H9 (cell line): ENCODE measurements around the gene KIAA1586. TPM values are rescaled to one million over a fixed set of nuclear protein-coding genes. Genes with fewer than 3 reads are reported as not detected.

Experiments
- DNase-seq: peaks from one replicate; pipeline ENCODE4 v3.0.0-alpha.2; 2017
- H2AFZ ChIP-seq: one replicate; pipeline ENCODE4 v1.6.1; 2013; ENCODE audit warnings: mild to moderate bottlenecking, low read length, control low read depth, moderate library complexity
- H2AK5ac ChIP-seq: 2 replicates; pipeline ENCODE4 v1.6.1; 2013; ENCODE audit warnings: low read length, control low read depth, mixed read lengths; ENCODE audit not compliant: insufficient read length
- H2BK120ac ChIP-seq: one replicate; pipeline ENCODE4 v1.6.1; 2013; ENCODE audit warnings: low read depth, mild to moderate bottlenecking, low read length, control low read depth, inconsistent platforms; ENCODE audit not compliant: poor library complexity, severe bottlenecking
- H2BK12ac ChIP-seq: 2 replicates; pipeline ENCODE4 v1.6.1; 2013; ENCODE audit warnings: low read length, control low read depth, mixed read lengths, low read depth; ENCODE audit not compliant: insufficient read length
- H2BK15ac ChIP-seq: 2 replicates; pipeline ENCODE4 v1.6.1; 2013; ENCODE audit warnings: low read depth, low read length, control low read depth
- H2BK20ac ChIP-seq: one replicate; pipeline ENCODE4 v1.6.1; 2013; ENCODE audit warnings: low read depth, mild to moderate bottlenecking, low read length, control low read depth, inconsistent platforms; ENCODE audit not compliant: poor library complexity, severe bottlenecking
- H2BK5ac ChIP-seq: 2 replicates; pipeline ENCODE4 v1.6.1; 2013; ENCODE audit warnings: low read length, control low read depth, mixed read lengths; ENCODE audit not compliant: insufficient read length
- H3K14ac ChIP-seq: 2 replicates; pipeline ENCODE4 v1.6.1; 2013; ENCODE audit warnings: low read length, control low read depth; ENCODE audit not compliant: insufficient read depth
- H3K18ac ChIP-seq: 2 replicates; pipeline ENCODE4 v1.6.1; 2013; ENCODE audit warnings: low read depth, mild to moderate bottlenecking, mixed read lengths, low read length, control low read depth; ENCODE audit not compliant: insufficient read length
- H3K23ac ChIP-seq: 2 replicates; pipeline ENCODE4 v1.6.1; 2013; ENCODE audit warnings: low read length, control low read depth, mixed read lengths, low read depth; ENCODE audit not compliant: insufficient read length
- H3K23me2 ChIP-seq: 2 replicates; pipeline ENCODE4 v1.6.1; 2013; ENCODE audit warnings: low read depth, mild to moderate bottlenecking, mixed read lengths, low read length, control low read depth; ENCODE audit not compliant: insufficient read length, poor library complexity, severe bottlenecking
- H3K27ac ChIP-seq: 2 replicates; pipeline ENCODE4 v1.5.1; 2013; ENCODE audit warnings: low read length, control low read depth, mixed read lengths, low read depth; ENCODE audit not compliant: insufficient read length
- H3K27me3 ChIP-seq: 2 replicates; pipeline ENCODE4 v1.6.1; 2013; ENCODE audit warnings: low read length, control low read depth, inconsistent platforms; ENCODE audit not compliant: insufficient read depth
- H3K4ac ChIP-seq: 2 replicates; pipeline ENCODE4 v1.6.1; 2013; ENCODE audit warnings: low read depth, mild to moderate bottlenecking, control low read depth, inconsistent platforms, low read length, moderate library complexity
- H3K4me1 ChIP-seq: 2 replicates; pipeline ENCODE4 v1.6.1; 2013; ENCODE audit warnings: low read length, control low read depth, inconsistent platforms; ENCODE audit not compliant: insufficient read depth
- H3K4me2 ChIP-seq: 2 replicates; pipeline ENCODE4 v1.6.1; 2013; ENCODE audit warnings: low read length, control low read depth, mixed read lengths; ENCODE audit not compliant: insufficient read length, insufficient read depth
- H3K56ac ChIP-seq: 2 replicates; pipeline ENCODE4 v1.6.1; 2013; ENCODE audit warnings: low read depth, mild to moderate bottlenecking, mixed read lengths, low read length, control low read depth; ENCODE audit not compliant: insufficient read length
- H3K79me1 ChIP-seq: 2 replicates; pipeline ENCODE4 v1.6.1; 2013; ENCODE audit warnings: low read depth, mild to moderate bottlenecking, moderate library complexity, low read length, control low read depth, inconsistent platforms; ENCODE audit not compliant: insufficient read depth, poor library complexity, severe bottlenecking
- H3K79me2 ChIP-seq: 2 replicates; pipeline ENCODE4 v1.6.1; 2013; ENCODE audit warnings: low read length, control low read depth, inconsistent platforms; ENCODE audit not compliant: insufficient read depth
- H3K9ac ChIP-seq: 2 replicates; pipeline ENCODE4 v1.6.1; 2013; ENCODE audit warnings: low read length, control low read depth, mixed read lengths; ENCODE audit not compliant: insufficient read length; ENCODE audit errors: extremely low read depth
- H3K9me3 ChIP-seq: one replicate; pipeline ENCODE4 v1.6.1; 2013; ENCODE audit warnings: low read depth, low read length, inconsistent platforms; ENCODE audit not compliant: control insufficient read depth
- H3T11ph ChIP-seq: one replicate; pipeline ENCODE4 v1.6.1; 2013; ENCODE audit warnings: mild to moderate bottlenecking, low read length, control low read depth, inconsistent platforms
- H4K20me1 ChIP-seq: one replicate; pipeline ENCODE4 v1.6.1; 2013; ENCODE audit not compliant: control insufficient read depth, insufficient read length, insufficient read depth
- H4K5ac ChIP-seq: 2 replicates; pipeline ENCODE4 v1.6.1; 2013; ENCODE audit warnings: low read depth, mild to moderate bottlenecking, mixed read lengths, low read length, control low read depth; ENCODE audit not compliant: insufficient read length
- H4K8ac ChIP-seq: replicated peaks from 2 replicates; pipeline ENCODE4 v1.6.1; 2013; ENCODE audit warnings: low read length, control low read depth, mixed read lengths, low read depth; ENCODE audit not compliant: insufficient read length
- H4K91ac ChIP-seq: 2 replicates; pipeline ENCODE4 v1.6.1; 2013; ENCODE audit warnings: low read depth, mild to moderate bottlenecking, moderate library complexity, mixed read lengths, low read length, control low read depth; ENCODE audit not compliant: insufficient read length
- H3K27ac Mint-ChIP-seq, 3 experiments: 2 replicates in 2 of 3; 3 replicates in 1 of 3; pipeline ENCODE4 v1.8.0; 2020 to 2021; ENCODE audit warnings: mixed read lengths in 3 of 3, mild to moderate bottlenecking in 1 of 3, moderate library complexity in 1 of 3
- H3K27me3 Mint-ChIP-seq: 2 replicates; pipeline ENCODE4 v1.8.0; 2021; ENCODE audit warnings: low read depth, mild to moderate bottlenecking, moderate library complexity, mixed read lengths
- H3K36me3 Mint-ChIP-seq, 3 experiments: 2 replicates in 2 of 3; 3 replicates in 1 of 3; pipeline ENCODE4 v1.8.0; 2020 to 2021; ENCODE audit warnings: low read depth in 3 of 3, mixed read lengths in 3 of 3; ENCODE audit not compliant: insufficient read depth in 1 of 3
- H3K4me1 Mint-ChIP-seq, 2 experiments: 2 replicates each; pipeline ENCODE4 v1.8.0; 2020; ENCODE audit warnings: mixed read lengths in 2 of 2
- H3K4me3 Mint-ChIP-seq, 2 experiments: 2 replicates in 1 of 2; 3 replicates in 1 of 2; pipeline ENCODE4 v1.8.0; 2020 to 2021; ENCODE audit warnings: mild to moderate bottlenecking in 2 of 2, mixed read lengths in 2 of 2, moderate library complexity in 1 of 2
- H3K9me3 Mint-ChIP-seq, 2 experiments: 2 replicates in 1 of 2; 3 replicates in 1 of 2; pipeline ENCODE4 v1.8.0; 2020; ENCODE audit warnings: mild to moderate bottlenecking in 2 of 2, mixed read lengths in 2 of 2, moderate library complexity in 1 of 2
- total RNA-seq: library from RNA; stranded (reverse); gene quantifications from 2 replicates; pipeline ENCODE4 v1.2.1, GENCODE V29; 2021
- TF ChIP-seq, protein P1 (sequence below): fragments of 200-600 bp; sonication (generic); conservative IDR thresholded peaks from 3 replicates; pipeline ENCODE4 v1.8.0; 2021; ENCODE audit warnings: antibody characterized with exemption, mild to moderate bottlenecking

KIAA1586 gene
- total RNA-seq, 1 experiment from 2014 or later, result 33.3 TPM

DNA sequence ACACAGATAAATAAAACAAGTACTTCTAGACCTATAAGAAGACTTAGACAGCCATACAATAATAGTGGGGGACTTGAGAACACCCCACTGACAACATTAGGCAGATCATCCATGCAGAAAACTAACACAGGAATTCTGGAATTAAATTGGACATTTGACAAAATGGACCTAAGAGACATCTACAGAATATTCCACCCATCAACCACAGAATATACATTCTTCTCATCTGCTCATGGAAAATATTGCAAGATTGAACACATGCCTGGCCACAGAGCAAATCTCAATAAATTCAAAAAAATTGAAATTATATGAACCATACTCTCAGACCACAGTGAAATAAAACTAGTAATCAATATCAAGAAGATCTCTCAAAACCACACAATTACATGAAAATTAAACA, 44.3 kb upstream of the KIAA1586 start:
- H3T11ph ChIP-seq, result no peak overlapping the region
- H4K8ac ChIP-seq, result no peak overlapping the region
- H4K5ac ChIP-seq, result no peak overlapping the region
- H3K14ac ChIP-seq, result no peak overlapping the region
- H4K91ac ChIP-seq, result no peak overlapping the region
- Mint-ChIP-seq H3K27me3 (no peaks in the 10 kb centered on the region), H3K36me3 (peaks cover 0 to 15% (median 10%) of the 10 kb centered on the region in 3 experiments; a peak in 5 of 7 replicates), H3K9me3 (peaks cover 10 to 14% of the 10 kb centered on the region in 2 experiments; a peak in 4 of 5 replicates), H3K4me1 (no peaks in the 10 kb centered on the region), H3K27ac (no peak overlapping the region), H3K4me3 (no peak overlapping the region)
- no peak overlapping the region for H2BK120ac ChIP-seq
- no peaks in the 10 kb centered on the region for H3K4me1 ChIP-seq
- no peak overlapping the region for H2BK5ac ChIP-seq
- peaks cover 8% of the 10 kb centered on the region for H3K9me3 ChIP-seq
- H3K18ac ChIP-seq, result no peak overlapping the region
- H2BK20ac ChIP-seq, result no peak overlapping the region
- TF ChIP-seq, protein P1, sequence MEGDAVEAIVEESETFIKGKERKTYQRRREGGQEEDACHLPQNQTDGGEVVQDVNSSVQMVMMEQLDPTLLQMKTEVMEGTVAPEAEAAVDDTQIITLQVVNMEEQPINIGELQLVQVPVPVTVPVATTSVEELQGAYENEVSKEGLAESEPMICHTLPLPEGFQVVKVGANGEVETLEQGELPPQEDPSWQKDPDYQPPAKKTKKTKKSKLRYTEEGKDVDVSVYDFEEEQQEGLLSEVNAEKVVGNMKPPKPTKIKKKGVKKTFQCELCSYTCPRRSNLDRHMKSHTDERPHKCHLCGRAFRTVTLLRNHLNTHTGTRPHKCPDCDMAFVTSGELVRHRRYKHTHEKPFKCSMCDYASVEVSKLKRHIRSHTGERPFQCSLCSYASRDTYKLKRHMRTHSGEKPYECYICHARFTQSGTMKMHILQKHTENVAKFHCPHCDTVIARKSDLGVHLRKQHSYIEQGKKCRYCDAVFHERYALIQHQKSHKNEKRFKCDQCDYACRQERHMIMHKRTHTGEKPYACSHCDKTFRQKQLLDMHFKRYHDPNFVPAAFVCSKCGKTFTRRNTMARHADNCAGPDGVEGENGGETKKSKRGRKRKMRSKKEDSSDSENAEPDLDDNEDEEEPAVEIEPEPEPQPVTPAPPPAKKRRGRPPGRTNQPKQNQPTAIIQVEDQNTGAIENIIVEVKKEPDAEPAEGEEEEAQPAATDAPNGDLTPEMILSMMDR, result no peak
- H2BK15ac ChIP-seq, result no peak overlapping the region
- no peak overlapping the region for H2BK12ac ChIP-seq
- H3K4me2 ChIP-seq, result no peak overlapping the region
- H3K9ac ChIP-seq, result no peak overlapping the region
- H3K23ac ChIP-seq, result no peak overlapping the region
- H3K79me1 ChIP-seq, result no peaks in the 10 kb centered on the region
- H3K56ac ChIP-seq, result no peak overlapping the region
- no peaks in the 10 kb centered on the region for H3K27me3 ChIP-seq
- DNase-seq, result no peak
- no peak overlapping the region for H2AK5ac ChIP-seq
- H3K79me2 ChIP-seq, result no peaks in the 10 kb centered on the region
- H3K27ac ChIP-seq, result no peak overlapping the region
- H3K4ac ChIP-seq, result no peak overlapping the region
- no peak overlapping the region for H2AFZ ChIP-seq
- no peaks in the 10 kb centered on the region for H4K20me1 ChIP-seq
- no peaks in the 10 kb centered on the region for H3K23me2 ChIP-seq
